ENCODE results near the gene CACFD1. TPM values are rescaled to one million over a fixed set of nuclear protein-coding genes. Genes with fewer than 3 reads are reported as not detected.

Gene CACFD1
- total and polyA plus RNA-seq, 12 donors = 8.8 to 17.3 (median 10.8) TPM

DNA sequence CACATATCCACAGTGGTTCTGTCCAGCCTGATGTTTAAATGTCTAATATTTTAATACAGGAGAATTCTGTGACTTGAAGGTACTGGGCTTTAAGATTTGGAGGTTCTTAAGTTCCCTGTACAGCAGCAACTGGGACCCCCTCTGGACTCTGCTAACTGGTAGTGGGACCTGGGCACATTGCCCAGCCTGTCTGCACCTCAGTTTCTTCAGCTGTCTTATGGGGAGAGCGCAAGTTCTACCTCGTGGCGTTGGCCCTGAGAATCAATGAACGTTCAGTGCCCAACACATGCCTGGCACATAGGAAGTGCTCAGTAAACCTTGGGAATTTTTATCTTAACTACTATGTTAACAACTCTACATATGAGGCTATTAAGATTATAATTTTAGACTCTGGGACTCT lies 17.7 kb downstream of the CACFD1 start:
- peaks cover 0 to 46% (median 0%) of the 10 kb centered on the region in 9 donors for H3K36me3 ChIP-seq
- H3K27me3 ChIP-seq = peaks cover 0 to 7% (median 0%) of the 10 kb centered on the region in 7 donors
- peaks cover 7 to 65% (median 18%) of the 10 kb centered on the region in 9 donors for H3K4me1 ChIP-seq
- ATAC-seq = no peak
- H3K4me3 ChIP-seq = peak overlapping the region in 1 of 10 donors; percentile 77
- no peaks in the 10 kb centered on the region for H3K9me3 ChIP-seq
- peak in 1 of 2 donors; percentile 10 for DNase-seq
- H3K27ac ChIP-seq = peak overlapping the region in 1 of 10 donors; percentile 90
- intact Hi-C loops (cut with DNase I) = loop anchor here in 1 of 10 donors (5.0 kb wide), 1 partner anchor 1125 kb away; the partner anchor contains the start of gene SETX
- no peak for TF ChIP-seq CTCF (IDR thresholded peaks at IDR 0.05)
- 94 to 95% methylated on average over 4 of the region's 4 CpGs for WGBS, 2 donors

GRCh38 chr9:133477992-133478850 lies 18.4 kb downstream of the CACFD1 start:
- H3K4me3 ChIP-seq = peak overlapping the region; percentile 53 to 77 (median 65)
- H3K36me3 ChIP-seq = peaks cover 0 to 38% (median 0%) of the 10 kb centered on the region in 9 donors
- 28 to 35% methylated on average over 17 of the region's 17 CpGs for WGBS, 2 donors
- DNase-seq (peak; percentile 49 to 50), ATAC-seq (peak; percentile 46 to 75 (median 56))
- TF ChIP-seq CTCF (IDR thresholded peaks at IDR 0.05) = no peak
- peaks cover 0 to 7% (median 0%) of the 10 kb centered on the region in 7 donors for H3K27me3 ChIP-seq
- H3K27ac ChIP-seq = peak overlapping the region; percentile 33 to 90 (median 85)
- intact Hi-C loops (cut with DNase I) = loop anchor here in 2 of 10 donors (2.0 to 5.0 kb wide), 2 partner anchors 291 to 1126 kb away; partner anchors contain the start of gene SETX (in 1 of the 2)
- H3K9me3 ChIP-seq = no peaks in the 10 kb centered on the region
- peaks cover 7 to 61% (median 18%) of the 10 kb centered on the region in 9 donors for H3K4me1 ChIP-seq

GRCh38 chr9:133478851-133479711 lies 19.3 kb downstream of the CACFD1 start, which contains the start of gene SLC2A6:
SLC2A6 (minus strand) TSS chr9:133479099; CDS start chr9:133479059, 40 bp downstream.
- peak; percentile 80 to 88 for DNase-seq
- 0 to 1% methylated on average over 84 of the region's 84 CpGs for WGBS, 2 donors
- peaks cover 7 to 55% (median 18%) of the 10 kb centered on the region in 9 donors for H3K4me1 ChIP-seq
- no peaks in the 10 kb centered on the region for H3K9me3 ChIP-seq
- peaks cover 0 to 30% (median 0%) of the 10 kb centered on the region in 9 donors for H3K36me3 ChIP-seq
- TF ChIP-seq CTCF (IDR thresholded peaks at IDR 0.05) = no peak
- peak within 1 kb of the TSS; percentile 53 to 77 (median 65) for H3K4me3 ChIP-seq
- ATAC-seq = peak; percentile 95 to 98 (median 98)
- intact Hi-C loops (cut with DNase I) = loop anchor here in 2 of 10 donors (1.0 to 5.0 kb wide), 3 partner anchors 20 to 1127 kb away; partner anchors contain the start of genes CACFD1 (in 1 of the 2) and SETX (in 1 of the 2)
- peaks cover 0 to 7% (median 0%) of the 10 kb centered on the region in 7 donors for H3K27me3 ChIP-seq
- H3K27ac ChIP-seq = peak within 1 kb of the TSS; percentile 33 to 90 (median 85)

Data from heart right ventricle (tissue), 16 donors.